Kidney epithelial cell (primary cell): ENCODE data around the gene CPSF3. TPM values are rescaled to one million over a fixed set of nuclear protein-coding genes. Genes with fewer than 3 reads are reported as not detected.

Source experiments
- DNase-seq: peaks from one replicate; pipeline ENCODE4 v3.0.0-alpha.2; 2010; ENCODE audit warnings: low read depth
- H3K27me3 ChIP-seq: 2 replicates; pipeline ENCODE4 v1.6.0; 2011; ENCODE audit warnings: low read length; ENCODE audit not compliant: control insufficient read depth, insufficient read depth
- H3K36me3 ChIP-seq: 2 replicates; pipeline ENCODE4 v1.5.1; 2011; ENCODE audit warnings: low read length; ENCODE audit not compliant: control insufficient read depth, insufficient read depth
- H3K4me3 ChIP-seq: 2 replicates; pipeline ENCODE4 v1.5.1; 2011; ENCODE audit warnings: low read depth, mild to moderate bottlenecking, control low read depth, low read length
- CTCF ChIP-seq: IDR thresholded peaks from 2 replicates; pipeline ENCODE4 v1.5.1; 2011; ENCODE audit warnings: mild to moderate bottlenecking, moderate library complexity, low read length, control low read depth, inconsistent platforms; ENCODE audit not compliant: insufficient read depth, poor library complexity, severe bottlenecking
- total RNA-seq: library from RNA; depleted of rRNA; stranded (reverse); fragments of >200 nt; gene quantifications from 2 replicates; pipeline ENCODE4 v1.2.3, GENCODE V29; 2015

Gene CPSF3
- total RNA-seq, 1 donor from 2014 or later: 43.1 TPM

- DNase-seq: no peak
- peaks cover 3% of the 10 kb centered on the region for H3K36me3 ChIP-seq
Observed at GRCh38 chr2:9400268-9401058, 23.0 kb upstream of the CPSF3 start.

GRCh38 chr2:9401059-9401547 is 22.4 kb upstream of the CPSF3 start:
- no peaks in the 10 kb centered on the region for H3K27me3 ChIP-seq
- no peak overlapping the region for H3K4me3 ChIP-seq
- peaks cover 5% of the 10 kb centered on the region for H3K36me3 ChIP-seq
- DNase-seq: no peak
- no peak for TF ChIP-seq CTCF

More at GRCh38 chr2:9400268-9401058, 23.0 kb upstream of the CPSF3 start:
- no peaks in the 10 kb centered on the region for H3K27me3 ChIP-seq
- no peak overlapping the region for H3K4me3 ChIP-seq
- TF ChIP-seq CTCF: no peak

- DNase-seq: no peak
- no peak overlapping the region for H3K4me3 ChIP-seq
- TF ChIP-seq CTCF: no peak
- no peaks in the 10 kb centered on the region for H3K27me3 ChIP-seq
- peaks cover 5% of the 10 kb centered on the region for H3K36me3 ChIP-seq
Observed at GRCh38 chr2:9401646-9402371, 21.6 kb upstream of the CPSF3 start.

- Histone ChIP-seq H3K36me3 (peaks cover 3% of the 10 kb centered on the region), H3K4me3 (no peak overlapping the region), H3K27me3 (no peaks in the 10 kb centered on the region)
- no peak for DNase-seq
- no peak for TF ChIP-seq CTCF
Observed at GRCh38 chr2:9403924-9404323, 19.5 kb upstream of the CPSF3 start.

GRCh38 chr2:9404451-9404850 is 19.0 kb upstream of the CPSF3 start:
- no peaks in the 10 kb centered on the region for H3K27me3 ChIP-seq
- no peak for DNase-seq
- TF ChIP-seq CTCF: no peak
- no peak overlapping the region for H3K4me3 ChIP-seq
- H3K36me3 ChIP-seq: peaks cover 3% of the 10 kb centered on the region

DNA sequence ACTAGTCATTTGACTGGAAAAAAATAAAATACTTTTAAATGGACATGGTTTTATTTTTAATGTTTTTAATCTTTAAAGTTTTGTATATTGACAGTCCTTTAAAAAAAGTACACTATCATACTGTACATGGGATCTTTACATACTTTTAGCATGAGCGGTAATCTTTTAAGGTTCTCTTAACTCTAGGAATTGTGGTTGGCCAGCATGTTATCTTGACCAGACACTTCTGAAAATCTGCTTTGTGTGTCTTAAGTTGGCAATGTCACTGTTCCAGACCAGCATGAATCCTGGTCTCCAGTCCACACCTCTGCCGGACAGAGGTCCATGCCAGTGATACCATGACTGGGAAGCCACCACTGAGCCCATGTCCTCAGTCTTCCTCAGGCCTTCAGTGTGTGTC is 17.8 kb upstream of the CPSF3 start:
- Histone ChIP-seq H3K36me3 (peaks cover 3% of the 10 kb centered on the region), H3K4me3 (no peak overlapping the region), H3K27me3 (no peaks in the 10 kb centered on the region)
- no peak for TF ChIP-seq CTCF
- DNase-seq: no peak
